ENCODE data around the gene NXPH3.

The NXPH3 gene

GRCh38 chr17:49575679-49576087 lies at the start of gene NXPH3:
NXPH3 (plus strand) TSS chr17:49575871; CDS start chr17:49576220, 349 bp downstream.
- peak within 1 kb of the TSS; percentile 41 for H3K4me3 ChIP-seq (replicated peaks; ENCODE audit: low read depth, low read length)
- DNase-seq (ENCODE audit: extremely low read depth, low read depth), result no peak
- no peak for TF ChIP-seq CTCF (IDR thresholded peaks at IDR 0.05; ENCODE audit: low read depth, low read length, missing control alignments)

- DNase-seq (ENCODE audit: extremely low read depth, low read depth), result no peak
- TF ChIP-seq CTCF (IDR thresholded peaks at IDR 0.05; ENCODE audit: low read depth, low read length, missing control alignments), result no peak
- H3K4me3 ChIP-seq (replicated peaks; ENCODE audit: low read depth, low read length), result no peak overlapping the region
Observed at GRCh38 chr17:49527927-49528651, 47.6 kb upstream of the NXPH3 start.

GRCh38 chr17:49528966-49529365 lies 46.7 kb upstream of the NXPH3 start:
- no peak overlapping the region for H3K4me3 ChIP-seq (replicated peaks; ENCODE audit: low read depth, low read length)
- TF ChIP-seq CTCF (IDR thresholded peaks at IDR 0.05; ENCODE audit: low read depth, low read length, missing control alignments), result no peak
- no peak for DNase-seq (ENCODE audit: extremely low read depth, low read depth)

GRCh38 chr17:49530118-49530517 lies 45.6 kb upstream of the NXPH3 start:
- TF ChIP-seq CTCF (IDR thresholded peaks at IDR 0.05; ENCODE audit: low read depth, low read length, missing control alignments), result no peak
- H3K4me3 ChIP-seq (replicated peaks; ENCODE audit: low read depth, low read length), result no peak overlapping the region
- no peak for DNase-seq (ENCODE audit: extremely low read depth, low read depth)

- TF ChIP-seq CTCF (IDR thresholded peaks at IDR 0.05; ENCODE audit: low read depth, low read length, missing control alignments), result no peak
- DNase-seq (ENCODE audit: extremely low read depth, low read depth), result no peak
- H3K4me3 ChIP-seq (replicated peaks; ENCODE audit: low read depth, low read length), result no peak overlapping the region
Observed at GRCh38 chr17:49543860-49544259, 31.8 kb upstream of the NXPH3 start.

GRCh38 chr17:49545007-49545660 lies 30.5 kb upstream of the NXPH3 start:
- DNase-seq (ENCODE audit: extremely low read depth, low read depth), result no peak
- no peak overlapping the region for H3K4me3 ChIP-seq (replicated peaks; ENCODE audit: low read depth, low read length)
- no peak for TF ChIP-seq CTCF (IDR thresholded peaks at IDR 0.05; ENCODE audit: low read depth, low read length, missing control alignments)

All from HFF-Myc (cell line).